Measurements from ENCODE around the gene ATP2B3. TPM values are rescaled to one million over a fixed set of nuclear protein-coding genes. Genes with fewer than 3 reads are reported as not detected.

ATP2B3 gene
- total RNA-seq, 1 experiment from 2014 or later = 0.35 TPM

- Histone ChIP-seq H3K4ac (ENCODE audit: low read depth, low read length) (no peak overlapping the region), H2BK20ac (ENCODE audit: low read depth, low read length, poor library complexity, severe bottlenecking) (no peak overlapping the region), H2AFZ (ENCODE audit: low read length) (no peak overlapping the region), H4K20me1 (ENCODE audit: control insufficient read depth, insufficient read depth, insufficient read length) (no peaks in the 10 kb centered on the region), H3K23me2 (ENCODE audit: insufficient read length, low read depth, low read length, poor library complexity, severe bottlenecking) (no peaks in the 10 kb centered on the region), H2BK15ac (ENCODE audit: low read depth, low read length) (no peak overlapping the region), H3K27ac (ENCODE audit: insufficient read length, low read depth, low read length) (no peak overlapping the region), H3T11ph (ENCODE audit: low read length) (no peak overlapping the region), H3K23ac (ENCODE audit: insufficient read length, low read depth, low read length) (no peak overlapping the region), H3K9me3 (ENCODE audit: control insufficient read depth, low read depth, low read length) (peaks cover 14% of the 10 kb centered on the region), H3K4me1 (ENCODE audit: insufficient read depth, low read length) (no peaks in the 10 kb centered on the region), H2BK12ac (ENCODE audit: insufficient read length, low read depth, low read length) (no peak overlapping the region), H4K5ac (ENCODE audit: insufficient read length, low read depth, low read length) (no peak overlapping the region), H3K79me2 (ENCODE audit: insufficient read depth, low read length) (no peaks in the 10 kb centered on the region), H4K91ac (ENCODE audit: insufficient read length, low read depth, low read length) (no peak overlapping the region), H3K4me2 (ENCODE audit: insufficient read depth, insufficient read length, low read length) (no peak overlapping the region), H3K27me3 (ENCODE audit: insufficient read depth, low read length) (no peaks in the 10 kb centered on the region), H4K8ac (replicated peaks; ENCODE audit: insufficient read length, low read depth, low read length) (no peak overlapping the region), H3K79me1 (ENCODE audit: insufficient read depth, low read depth, low read length, poor library complexity, severe bottlenecking) (no peaks in the 10 kb centered on the region), H3K56ac (ENCODE audit: insufficient read length, low read depth, low read length) (no peak overlapping the region), H3K18ac (ENCODE audit: insufficient read length, low read depth, low read length) (no peak overlapping the region), H2AK5ac (ENCODE audit: insufficient read length, low read length) (no peak overlapping the region), H2BK5ac (ENCODE audit: insufficient read length, low read length) (no peak overlapping the region), H3K14ac (ENCODE audit: insufficient read depth, low read length) (no peak overlapping the region), H3K9ac (ENCODE audit: extremely low read depth, insufficient read length, low read length) (no peak overlapping the region), H2BK120ac (ENCODE audit: low read depth, low read length, poor library complexity, severe bottlenecking) (no peak overlapping the region)
- Mint-ChIP-seq H3K36me3 (ENCODE audit: insufficient read depth in 1 of 3, low read depth in 3 of 3) (peaks cover 0 to 4% (median 0%) of the 10 kb centered on the region in 3 experiments; a peak in 1 of 7 replicates), H3K27me3 (ENCODE audit: low read depth) (no peaks in the 10 kb centered on the region; the same call in none of the 2 replicates), H3K4me3 (no peak overlapping the region), H3K4me1 (peaks cover 0 to 2% of the 10 kb centered on the region in 2 experiments; a peak in 1 of 4 replicates), H3K27ac (no peak overlapping the region; a peak in 1 of 7 replicates), H3K9me3 (peaks cover 30 to 55% of the 10 kb centered on the region in 2 experiments)
- no CpG with 5 or more reads among the region's 11 CpGs for WGBS (ENCODE audit: extremely low coverage, insufficient read length, low lambda C conversion rate)
- no peak for TF ChIP-seq CTCF (conservative IDR thresholded peaks at IDR 0.05)
- no peak for DNase-seq
Measured at GRCh38 chrX:153487590-153488071, 29.8 kb upstream of the ATP2B3 start.

Measured in H9 (cell line).